ENCODE results near the gene RBM47.

DNA sequence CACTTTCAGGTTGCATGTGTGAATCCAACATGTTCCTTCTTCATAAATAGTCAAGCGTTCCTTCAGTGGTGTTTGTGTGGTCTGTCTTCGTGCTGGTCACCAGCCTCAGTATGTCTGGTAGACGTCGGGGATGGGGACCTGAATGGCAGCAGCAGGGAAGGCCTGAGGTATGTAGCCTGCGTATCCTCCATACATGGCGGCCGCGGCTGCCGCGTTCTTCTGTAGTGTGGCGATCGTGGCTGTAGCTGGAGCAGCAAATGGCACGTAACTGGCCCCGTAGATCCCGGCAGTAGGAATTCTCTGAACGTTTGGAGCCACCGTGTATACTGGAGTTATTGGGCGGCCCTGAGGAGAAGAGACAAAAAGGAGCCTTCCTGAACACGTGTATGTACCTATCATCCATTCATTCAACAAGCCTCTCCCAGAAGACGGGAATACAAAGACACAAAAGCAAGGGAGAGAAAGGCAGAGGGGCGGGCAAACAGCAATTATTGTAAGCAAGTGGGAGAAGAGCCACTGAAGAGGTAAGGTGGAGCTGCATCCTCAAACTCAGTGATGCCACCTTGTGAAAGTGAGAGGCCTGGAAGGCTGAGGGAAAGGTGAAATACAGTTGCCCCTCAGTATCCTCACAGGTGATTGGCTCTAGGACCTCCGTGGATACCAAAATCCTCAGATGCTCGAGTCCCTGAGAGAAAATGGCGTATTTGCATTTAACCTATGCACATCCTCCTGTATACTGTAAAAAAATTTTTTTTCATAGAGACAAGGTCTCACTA lies 203.7 kb downstream of the RBM47 start:
- TF ChIP-seq, protein P1, sequence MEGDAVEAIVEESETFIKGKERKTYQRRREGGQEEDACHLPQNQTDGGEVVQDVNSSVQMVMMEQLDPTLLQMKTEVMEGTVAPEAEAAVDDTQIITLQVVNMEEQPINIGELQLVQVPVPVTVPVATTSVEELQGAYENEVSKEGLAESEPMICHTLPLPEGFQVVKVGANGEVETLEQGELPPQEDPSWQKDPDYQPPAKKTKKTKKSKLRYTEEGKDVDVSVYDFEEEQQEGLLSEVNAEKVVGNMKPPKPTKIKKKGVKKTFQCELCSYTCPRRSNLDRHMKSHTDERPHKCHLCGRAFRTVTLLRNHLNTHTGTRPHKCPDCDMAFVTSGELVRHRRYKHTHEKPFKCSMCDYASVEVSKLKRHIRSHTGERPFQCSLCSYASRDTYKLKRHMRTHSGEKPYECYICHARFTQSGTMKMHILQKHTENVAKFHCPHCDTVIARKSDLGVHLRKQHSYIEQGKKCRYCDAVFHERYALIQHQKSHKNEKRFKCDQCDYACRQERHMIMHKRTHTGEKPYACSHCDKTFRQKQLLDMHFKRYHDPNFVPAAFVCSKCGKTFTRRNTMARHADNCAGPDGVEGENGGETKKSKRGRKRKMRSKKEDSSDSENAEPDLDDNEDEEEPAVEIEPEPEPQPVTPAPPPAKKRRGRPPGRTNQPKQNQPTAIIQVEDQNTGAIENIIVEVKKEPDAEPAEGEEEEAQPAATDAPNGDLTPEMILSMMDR (IDR thresholded peaks at IDR 0.05): no peak
- TF ChIP-seq POLR2A (IDR thresholded peaks at IDR 0.05): no peak
